H1 (cell line): ENCODE results near the gene LIPC. TPM values are rescaled to one million over a fixed set of nuclear protein-coding genes. Genes with fewer than 3 reads are reported as not detected.

Experiments used
- BACH1 ChIP-seq: IDR thresholded peaks from 2 replicates; pipeline ENCODE4 v1.6.1; 2012; ENCODE audit warnings: low read length, improper control_type of control experiment
- HDAC2 ChIP-seq, 2 experiments: fragments of 300-600 bp in 1 of 2; sonication (generic) in 1 of 2; IDR thresholded peaks; 2 replicates each; pipeline ENCODE4 v1.6.1; 2011 to 2012; ENCODE audit warnings: low read depth in 2 of 2, low read length in 2 of 2, mild to moderate bottlenecking in 2 of 2, moderate library complexity in 2 of 2, borderline replicate concordance in 1 of 2, inconsistent platforms in 1 of 2
- MAX ChIP-seq: IDR thresholded peaks from 2 replicates; pipeline ENCODE4 v1.6.1; 2012; ENCODE audit warnings: inconsistent platforms
- PHF8 ChIP-seq: fragments of 200-600 bp; sonication (generic); conservative IDR thresholded peaks from 2 replicates; pipeline ENCODE4 v1.7.1; 2012; ENCODE audit warnings: low read depth, mild to moderate bottlenecking, inconsistent platforms, low read length, moderate library complexity
- RAD21 ChIP-seq, 2 experiments: IDR thresholded peaks in 1 of 2; conservative IDR thresholded peaks in 1 of 2; 2 replicates each; pipeline ENCODE4 v1.6.1; 2011; ENCODE audit warnings: low read depth in 2 of 2, low read length in 2 of 2, improper control_type of control experiment in 1 of 2, inconsistent platforms in 1 of 2, mild to moderate bottlenecking in 1 of 2, moderate library complexity in 1 of 2
- polyA plus RNA-seq, 7 experiments: library from polyadenylated mRNA; depleted of rRNA in 3 of 7; stranded (reverse) in 5 of 7; unstranded in 2 of 7; fragments of >200 nt in 5 of 7; fragments of 200-250 nt in 2 of 7; gene quantifications; 1 replicate in 5 of 7; 2 replicates in 1 of 7; 4 replicates in 1 of 7; pipeline versions ENCODE4 v1.2.1 to v1.2.3, GENCODE V29; 2011 to 2013; ENCODE audit warnings: missing spikeins in 2 of 7, mixed read lengths in 2 of 7
- total RNA-seq: library from RNA; stranded (reverse); fragmentation: NEBNext Ultra II Directional; extraction: Animal tissue kit (Norgen Biotek cat#: 25700); gene quantifications from 2 replicates; pipeline ENCODE4 v1.2.1, GENCODE V29; 2021

LIPC gene
- total and polyA plus RNA-seq, 2 of the 8 experiments (the other 6 are each of a cell fraction or from before 2014, with no cell fraction given), result not detected

DNA sequence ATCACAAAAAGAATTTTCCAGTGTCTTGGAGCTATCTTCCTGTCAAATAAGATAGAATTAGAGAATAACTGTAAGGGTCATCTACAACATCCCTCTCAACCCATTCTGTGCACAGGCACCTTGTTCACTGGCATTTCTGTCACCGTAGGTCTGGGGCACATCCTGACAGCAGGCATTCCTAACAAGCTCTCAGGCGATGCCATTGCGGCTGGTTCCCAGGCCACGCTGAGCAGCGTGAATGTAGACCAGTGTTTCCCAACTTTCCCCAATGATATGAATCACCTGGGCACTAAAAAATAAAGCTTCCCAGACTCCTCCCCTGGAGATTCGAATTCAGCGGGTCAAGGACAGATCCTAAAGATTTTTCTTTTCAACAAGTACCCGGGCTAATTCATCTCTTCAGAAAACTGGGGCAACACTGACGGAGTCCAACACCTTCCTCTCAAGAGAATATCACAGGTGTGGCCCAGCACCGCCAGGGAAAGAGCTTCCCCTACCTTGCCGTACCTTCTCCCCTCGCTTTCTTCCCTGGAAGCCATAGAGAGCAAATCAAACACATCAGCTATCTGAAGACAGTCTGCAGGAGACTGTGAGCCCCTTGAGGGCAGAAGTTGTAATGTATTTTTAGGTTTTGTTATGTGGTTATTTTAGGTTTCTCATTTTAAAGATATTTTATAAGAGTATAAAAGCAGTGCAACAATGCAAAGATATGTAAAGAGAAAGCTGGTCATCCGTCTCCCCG lies 143.4 kb downstream of the LIPC start (continued):
- TF ChIP-seq RAD21 (IDR thresholded peaks at IDR 0.05 in 1 of 2, conservative IDR thresholded peaks at IDR 0.05 in 1 of 2; ENCODE audit: low read depth in 2 of 2, low read length in 2 of 2) (peak in 1 of 2 experiments; percentile 32; a peak in 2 of 4 replicates), MAX (no peak), BACH1 (no peak), HDAC2 (IDR thresholded peaks at IDR 0.05; ENCODE audit: borderline replicate concordance in 1 of 2, low read depth in 2 of 2, low read length in 2 of 2) (no peak), PHF8 (no peak)
